ENCODE measurements around the gene LPCAT2.

GRCh38 chr16:55592306-55592705, 83.4 kb downstream of the LPCAT2 start:
- TF ChIP-seq CTCF (IDR thresholded peaks at IDR 0.05): no peak
- no peak for TF ChIP-seq POLR2A (IDR thresholded peaks at IDR 0.05)

Data from esophagus squamous epithelium (tissue), 4 donors.